RPMI7951 (cell line): ENCODE results near the gene BCL3. TPM values are rescaled to one million over a fixed set of nuclear protein-coding genes. Genes with fewer than 3 reads are reported as not detected.

Experiments used
- DNase-seq: peaks from one replicate; pipeline ENCODE4 v3.0.0-alpha.2; 2012; ENCODE audit warnings: low read depth
- total RNA-seq: library from RNA; depleted of rRNA; stranded (reverse); fragments of >200 nt; shearing (Covaris generic); gene quantifications from 2 replicates; pipeline ENCODE4 v1.2.3, GENCODE V29; 2014; rRNA removed

BCL3 gene
- total RNA-seq, 1 experiment from 2014 or later, result 22.6 TPM

GRCh38 chr19:44788971-44789370 is 40.5 kb downstream of the BCL3 start:
- DNase-seq, result no peak

GRCh38 chr19:44789943-44790483 is 41.5 kb downstream of the BCL3 start:
- DNase-seq, result no peak

GRCh38 chr19:44792281-44792680 is 43.8 kb downstream of the BCL3 start:
- no peak for DNase-seq

GRCh38 chr19:44794610-44795009 is 46.1 kb downstream of the BCL3 start:
- no peak for DNase-seq

- DNase-seq, result no peak
These were observed 47.0 kb downstream of the BCL3 start for GRCh38 chr19:44795398-44795987.

- DNase-seq, result no peak
These were observed 48.2 kb downstream of the BCL3 start for GRCh38 chr19:44796701-44797115.

GRCh38 chr19:44799627-44800346 is 51.3 kb downstream of the BCL3 start:
- no peak for DNase-seq

- DNase-seq, result peak; percentile 68
These were observed 52.0 kb downstream of the BCL3 start for GRCh38 chr19:44800461-44800860.

- no peak for DNase-seq
These were observed 55.2 kb downstream of the BCL3 start for GRCh38 chr19:44803442-44804428.

- DNase-seq, result no peak
These were observed 57.8 kb downstream of the BCL3 start for GRCh38 chr19:44806291-44806690.

- no peak for DNase-seq
These were observed 58.7 kb downstream of the BCL3 start for GRCh38 chr19:44807162-44807561.

- DNase-seq, result peak; percentile 38
These were observed 59.3 kb downstream of the BCL3 start for GRCh38 chr19:44807652-44808462.

- DNase-seq, result peak; percentile 74
These were observed 60.2 kb downstream of the BCL3 start, which contains the start of gene BCAM for GRCh38 chr19:44808463-44809371. BCAM (plus strand) TSS chr19:44809103; CDS start chr19:44809125, 22 bp downstream.

Other genes starting within 250 kb of the BCL3 start
- gene ZNF180, start 248.2 kb upstream of the BCL3 start, total RNA-seq, result 10.7 and 11.7 TPM in 2 replicates
- gene CEACAM20, start 219.0 kb upstream of the BCL3 start, total RNA-seq, result not detected in 2 replicates
- gene IGSF23, start 135.1 kb upstream of the BCL3 start, total RNA-seq, result not detected in 2 replicates
- gene PVR, start 104.8 kb upstream of the BCL3 start, total RNA-seq, result 34.2 and 35.7 TPM in 2 replicates
- gene CEACAM19, start 77.2 kb upstream of the BCL3 start, total RNA-seq, result 0.12 and 0.20 TPM in 2 replicates
- 0.20 TPM in 1 of 2 replicates, not detected in the other for gene CEACAM16, start 49.6 kb upstream of the BCL3 start, total RNA-seq
- not detected in 2 replicates for gene CBLC, start 29.2 kb downstream of the BCL3 start, total RNA-seq
- gene BCAM, start 60.4 kb downstream of the BCL3 start, total RNA-seq, result 4.6 and 5.7 TPM in 2 replicates
- gene NECTIN2, start 97.6 kb downstream of the BCL3 start, total RNA-seq, result 49.3 and 51.0 TPM in 2 replicates
- gene TOMM40, start 142.5 kb downstream of the BCL3 start, total RNA-seq, result 75.2 and 141 TPM in 2 replicates
- gene APOE, start 157.1 kb downstream of the BCL3 start, total RNA-seq, result 6.1 and 8.5 TPM in 2 replicates
- gene APOC1, start 165.9 kb downstream of the BCL3 start, total RNA-seq, result 1.3 and 1.8 TPM in 2 replicates
- gene APOC4, start 193.5 kb downstream of the BCL3 start, total RNA-seq, result not detected in 2 replicates
- not detected in 2 replicates for gene APOC2, start 197.3 kb downstream of the BCL3 start, total RNA-seq
- gene CLPTM1, start 206.7 kb downstream of the BCL3 start, total RNA-seq, result 35.0 and 52.5 TPM in 2 replicates